Measurements from ENCODE around the gene GASK1A.

DNA sequence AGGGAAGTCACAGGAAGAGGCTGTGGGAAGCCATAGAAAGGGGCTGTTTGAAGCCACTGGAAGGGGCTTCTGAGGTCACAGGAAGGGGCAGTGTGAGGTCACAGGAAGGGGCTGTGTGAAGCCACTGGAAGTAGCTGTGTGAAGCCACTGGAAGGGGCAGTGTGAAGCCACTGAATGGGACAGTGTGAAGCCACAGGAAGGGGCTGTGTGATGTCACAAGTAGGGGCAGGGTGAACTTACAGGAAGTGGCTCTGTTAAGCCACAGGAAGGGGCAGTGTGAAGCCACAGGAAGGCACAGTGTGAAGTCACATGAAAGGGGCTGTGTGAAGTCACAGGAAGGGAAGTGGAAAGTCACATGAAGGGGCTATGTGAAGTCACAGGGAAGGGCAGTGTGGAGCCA is 33.1 kb downstream of the GASK1A start:
- TF ChIP-seq POLR2A (IDR thresholded peaks at IDR 0.05; ENCODE audit: extremely low read depth, insufficient read length), result no peak
- TF ChIP-seq, protein P1, sequence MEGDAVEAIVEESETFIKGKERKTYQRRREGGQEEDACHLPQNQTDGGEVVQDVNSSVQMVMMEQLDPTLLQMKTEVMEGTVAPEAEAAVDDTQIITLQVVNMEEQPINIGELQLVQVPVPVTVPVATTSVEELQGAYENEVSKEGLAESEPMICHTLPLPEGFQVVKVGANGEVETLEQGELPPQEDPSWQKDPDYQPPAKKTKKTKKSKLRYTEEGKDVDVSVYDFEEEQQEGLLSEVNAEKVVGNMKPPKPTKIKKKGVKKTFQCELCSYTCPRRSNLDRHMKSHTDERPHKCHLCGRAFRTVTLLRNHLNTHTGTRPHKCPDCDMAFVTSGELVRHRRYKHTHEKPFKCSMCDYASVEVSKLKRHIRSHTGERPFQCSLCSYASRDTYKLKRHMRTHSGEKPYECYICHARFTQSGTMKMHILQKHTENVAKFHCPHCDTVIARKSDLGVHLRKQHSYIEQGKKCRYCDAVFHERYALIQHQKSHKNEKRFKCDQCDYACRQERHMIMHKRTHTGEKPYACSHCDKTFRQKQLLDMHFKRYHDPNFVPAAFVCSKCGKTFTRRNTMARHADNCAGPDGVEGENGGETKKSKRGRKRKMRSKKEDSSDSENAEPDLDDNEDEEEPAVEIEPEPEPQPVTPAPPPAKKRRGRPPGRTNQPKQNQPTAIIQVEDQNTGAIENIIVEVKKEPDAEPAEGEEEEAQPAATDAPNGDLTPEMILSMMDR (IDR thresholded peaks at IDR 0.05; ENCODE audit: low read depth, low read length), result no peak
